ENCODE measurements around the gene SLC39A11.
A peak's percentile ranks its signal among the peaks of the same experiment; 100 is the strongest.
"Not testable (repeated sequence)": the region's sequence is repeated elsewhere in the genome, so short reads cannot be mapped to it uniquely, and the experiment has no call there.

Gene SLC39A11

GRCh38 chr17:73105431-73105830 lies 12.9 kb upstream of the SLC39A11 start:
- no peak for DNase-seq

- peak; percentile 99 for DNase-seq
Measured at GRCh38 chr17:73104450-73104849, 12.0 kb upstream of the SLC39A11 start.

- no peak for DNase-seq
Measured at GRCh38 chr17:73103641-73104335, 11.3 kb upstream of the SLC39A11 start.

- no peak for DNase-seq
Measured at GRCh38 chr17:73101031-73101430, 8.5 kb upstream of the SLC39A11 start.

GRCh38 chr17:73100363-73100762 lies 7.9 kb upstream of the SLC39A11 start:
- no peak for DNase-seq

GRCh38 chr17:73099511-73099910 lies 7.0 kb upstream of the SLC39A11 start:
- DNase-seq: no peak

GRCh38 chr17:73098919-73099318 lies 6.4 kb upstream of the SLC39A11 start:
- DNase-seq: no peak

GRCh38 chr17:73097973-73098765 lies 5.7 kb upstream of the SLC39A11 start:
- not testable (repeated sequence) for DNase-seq

GRCh38 chr17:73096866-73097265 lies 4.4 kb upstream of the SLC39A11 start:
- DNase-seq: no peak

GRCh38 chr17:73096211-73096610 lies 3.7 kb upstream of the SLC39A11 start:
- no peak for DNase-seq

GRCh38 chr17:73093286-73093685 lies 798 bp upstream of the SLC39A11 start:
- no peak for DNase-seq

GRCh38 chr17:73091770-73092522 lies 542 bp downstream of the SLC39A11 start:
- no peak for DNase-seq

GRCh38 chr17:73091410-73091769 lies 1.1 kb downstream of the SLC39A11 start:
- DNase-seq: no peak

- DNase-seq: no peak
Measured at GRCh38 chr17:73090396-73091202, 1.9 kb downstream of the SLC39A11 start.

GRCh38 chr17:73089322-73090317 lies 2.9 kb downstream of the SLC39A11 start:
- no peak for DNase-seq

GRCh38 chr17:73088561-73088960 lies 3.9 kb downstream of the SLC39A11 start:
- no peak for DNase-seq

- DNase-seq: no peak
Measured at GRCh38 chr17:73083432-73083831, 9.1 kb downstream of the SLC39A11 start.

- no peak for DNase-seq
Measured at GRCh38 chr17:73074566-73074965, 17.9 kb downstream of the SLC39A11 start.

GRCh38 chr17:73072219-73072962 lies 20.1 kb downstream of the SLC39A11 start:
- no peak for DNase-seq

- DNase-seq: peak; percentile 100
Measured at GRCh38 chr17:73071066-73071999, 21.2 kb downstream of the SLC39A11 start.

Data from NCI-H524 treated with DMSO at 0.1 percent for 48 hours (cell line).